Measurements from ENCODE around the gene ADCY5.

Gene ADCY5

DNA sequence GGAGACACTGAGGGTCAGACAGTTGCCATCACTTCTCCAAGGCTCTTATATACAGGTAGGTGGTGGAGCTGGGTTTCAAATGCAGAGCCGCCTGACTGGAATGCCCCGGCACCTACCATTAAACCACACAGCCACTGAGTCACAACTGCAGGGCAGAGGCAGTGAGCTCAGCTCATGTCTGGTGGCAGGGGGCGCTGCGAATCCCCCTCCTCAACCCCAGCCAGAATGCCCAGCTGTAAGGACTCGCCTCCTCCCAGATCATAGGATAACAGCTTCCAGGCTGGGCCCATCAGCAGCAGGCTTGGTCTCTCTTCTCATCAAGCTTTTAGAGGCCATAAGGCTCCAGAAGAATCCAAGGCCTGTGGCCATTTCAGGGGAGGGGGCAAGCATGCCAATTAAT is 26.4 kb downstream of the ADCY5 start:
- no peak overlapping the region for H3K4me3 ChIP-seq (ENCODE audit: low read length)
- TF ChIP-seq, protein P1, sequence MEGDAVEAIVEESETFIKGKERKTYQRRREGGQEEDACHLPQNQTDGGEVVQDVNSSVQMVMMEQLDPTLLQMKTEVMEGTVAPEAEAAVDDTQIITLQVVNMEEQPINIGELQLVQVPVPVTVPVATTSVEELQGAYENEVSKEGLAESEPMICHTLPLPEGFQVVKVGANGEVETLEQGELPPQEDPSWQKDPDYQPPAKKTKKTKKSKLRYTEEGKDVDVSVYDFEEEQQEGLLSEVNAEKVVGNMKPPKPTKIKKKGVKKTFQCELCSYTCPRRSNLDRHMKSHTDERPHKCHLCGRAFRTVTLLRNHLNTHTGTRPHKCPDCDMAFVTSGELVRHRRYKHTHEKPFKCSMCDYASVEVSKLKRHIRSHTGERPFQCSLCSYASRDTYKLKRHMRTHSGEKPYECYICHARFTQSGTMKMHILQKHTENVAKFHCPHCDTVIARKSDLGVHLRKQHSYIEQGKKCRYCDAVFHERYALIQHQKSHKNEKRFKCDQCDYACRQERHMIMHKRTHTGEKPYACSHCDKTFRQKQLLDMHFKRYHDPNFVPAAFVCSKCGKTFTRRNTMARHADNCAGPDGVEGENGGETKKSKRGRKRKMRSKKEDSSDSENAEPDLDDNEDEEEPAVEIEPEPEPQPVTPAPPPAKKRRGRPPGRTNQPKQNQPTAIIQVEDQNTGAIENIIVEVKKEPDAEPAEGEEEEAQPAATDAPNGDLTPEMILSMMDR (conservative IDR thresholded peaks at IDR 0.05; ENCODE audit: low read depth, low read length) = no peak
- DNase-seq (ENCODE audit: low read depth) = no peak

DNA sequence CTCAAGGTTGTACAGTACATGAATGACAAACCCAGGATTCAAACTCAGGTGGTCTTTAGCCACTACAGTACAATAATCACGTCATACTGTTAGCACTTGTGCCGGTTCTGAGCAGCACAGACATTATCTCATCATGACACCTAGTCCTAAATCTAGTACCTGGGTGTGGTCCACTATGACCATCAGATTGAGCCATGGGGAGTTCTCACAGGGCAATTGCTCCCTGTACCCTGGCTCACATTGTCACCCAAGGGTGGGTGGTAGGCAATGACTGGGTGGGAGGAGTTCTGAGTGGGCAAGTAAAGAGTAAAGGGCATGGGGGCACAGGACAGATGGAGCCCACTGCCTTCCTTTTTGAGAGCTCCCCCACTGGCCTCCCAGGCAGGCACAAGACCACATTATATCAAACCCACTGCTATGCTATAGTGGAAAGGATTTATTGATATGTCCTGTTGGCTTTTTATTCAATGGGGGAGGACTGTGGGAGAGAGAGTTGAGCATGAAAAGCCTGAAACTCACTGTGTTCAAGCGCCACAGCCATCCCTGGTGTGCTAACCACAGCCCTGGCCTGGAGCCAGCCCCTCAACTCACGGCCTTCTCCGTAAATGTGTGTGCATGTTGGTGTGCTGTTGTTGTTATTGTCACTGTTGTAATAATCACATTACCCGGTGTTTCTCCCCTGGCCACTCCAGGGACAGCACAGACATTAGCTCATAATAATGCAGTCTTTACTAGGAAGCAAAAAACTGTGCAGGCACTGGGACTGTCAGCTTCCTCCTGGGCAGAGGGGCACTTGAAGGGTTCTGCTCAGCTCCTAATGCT is 27.3 kb downstream of the ADCY5 start:
- no peak overlapping the region for H3K4me3 ChIP-seq (ENCODE audit: low read length)
- TF ChIP-seq, protein P1 (conservative IDR thresholded peaks at IDR 0.05; ENCODE audit: low read depth, low read length) = no peak
- DNase-seq (ENCODE audit: low read depth) = peak; percentile 6

DNA sequence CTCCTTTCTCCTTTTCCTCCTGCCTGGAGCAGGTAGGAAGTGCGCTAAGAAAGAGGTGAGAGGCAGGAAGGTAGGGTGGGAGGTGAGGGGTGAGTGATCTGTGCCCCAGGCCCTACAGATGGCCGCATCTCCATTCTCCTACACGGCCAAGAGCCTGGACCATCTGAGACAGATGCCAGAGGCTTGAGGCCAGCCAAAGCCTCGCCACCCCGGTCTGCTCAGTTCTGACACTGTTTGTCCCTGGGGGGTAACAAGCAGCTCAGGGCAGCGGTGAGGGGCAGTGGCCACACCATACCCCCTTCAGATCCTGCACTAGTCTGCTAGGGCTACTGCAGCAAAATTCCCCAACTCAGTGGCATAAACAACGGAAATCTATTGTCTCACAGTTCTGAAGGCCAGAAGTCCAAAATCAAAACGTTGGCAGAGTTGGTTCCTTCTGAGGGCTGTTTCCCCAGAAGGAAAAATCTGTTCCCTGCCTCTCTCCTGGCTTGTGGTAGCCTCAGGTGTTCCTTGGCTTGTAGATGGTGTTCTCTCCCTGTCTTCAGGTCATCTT is 28.4 kb downstream of the ADCY5 start:
- no peak overlapping the region for H3K4me3 ChIP-seq (ENCODE audit: low read length)
- DNase-seq (ENCODE audit: low read depth) = no peak
- TF ChIP-seq, protein P1 (conservative IDR thresholded peaks at IDR 0.05; ENCODE audit: low read depth, low read length) = no peak

DNA sequence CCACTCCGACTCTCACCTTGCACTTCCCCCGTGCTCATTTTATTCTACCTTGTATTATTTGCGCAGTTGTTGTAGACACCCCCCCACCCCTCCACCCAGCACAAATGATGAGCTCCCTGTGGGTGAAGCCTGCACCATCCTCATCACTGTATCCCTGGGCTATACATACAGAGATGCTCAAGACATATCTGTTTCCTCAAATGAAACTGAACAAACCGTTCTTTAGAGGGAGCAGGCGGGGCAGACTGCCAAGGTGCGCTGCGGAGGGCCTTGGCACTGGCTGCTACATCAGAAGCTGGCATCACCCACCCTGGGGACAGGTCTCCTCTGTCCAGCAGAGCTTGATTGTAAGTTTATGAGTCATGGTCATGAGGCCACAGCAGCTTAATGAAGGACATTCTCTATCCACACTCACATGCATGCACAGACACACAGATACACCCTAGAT is 29.0 kb downstream of the ADCY5 start:
- TF ChIP-seq, protein P1 (conservative IDR thresholded peaks at IDR 0.05; ENCODE audit: low read depth, low read length) = no peak
- peak; percentile 45 for DNase-seq (ENCODE audit: low read depth)
- no peak overlapping the region for H3K4me3 ChIP-seq (ENCODE audit: low read length)

DNA sequence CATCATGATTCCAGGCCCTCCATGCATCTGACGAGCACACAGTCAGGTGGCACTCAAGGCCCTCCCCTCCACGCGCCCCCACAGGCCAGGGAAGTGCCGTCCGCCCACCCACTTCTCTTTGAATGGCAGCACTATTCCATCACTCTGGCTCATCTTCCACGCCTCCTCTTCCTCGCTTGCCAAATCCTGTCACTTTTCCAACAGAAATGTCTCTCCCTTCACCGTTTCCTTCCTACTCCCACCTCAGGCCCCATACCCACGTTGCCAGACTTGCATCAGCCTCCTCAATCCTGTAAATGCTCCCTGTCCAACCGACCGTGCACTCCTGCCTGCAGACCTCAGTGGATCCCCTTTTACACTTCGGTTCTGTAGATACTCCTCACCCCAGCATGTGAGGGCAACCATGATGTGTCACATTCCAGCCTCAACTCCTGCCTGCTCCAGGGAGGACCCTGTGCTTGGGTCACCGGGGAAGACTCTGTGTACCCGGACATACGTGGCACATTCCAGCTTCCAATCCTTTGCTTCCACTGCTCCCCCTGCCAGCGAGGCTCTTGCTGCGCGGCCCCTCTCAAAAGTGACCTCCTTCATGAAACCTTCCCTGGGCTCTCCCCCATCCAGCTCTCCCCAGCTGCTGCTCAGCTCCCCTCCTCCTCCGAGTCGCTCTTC is 29.6 kb downstream of the ADCY5 start:
- no peak overlapping the region for H3K4me3 ChIP-seq (ENCODE audit: low read length)
- no peak for DNase-seq (ENCODE audit: low read depth)
- TF ChIP-seq, protein P1 (conservative IDR thresholded peaks at IDR 0.05; ENCODE audit: low read depth, low read length) = no peak

DNA sequence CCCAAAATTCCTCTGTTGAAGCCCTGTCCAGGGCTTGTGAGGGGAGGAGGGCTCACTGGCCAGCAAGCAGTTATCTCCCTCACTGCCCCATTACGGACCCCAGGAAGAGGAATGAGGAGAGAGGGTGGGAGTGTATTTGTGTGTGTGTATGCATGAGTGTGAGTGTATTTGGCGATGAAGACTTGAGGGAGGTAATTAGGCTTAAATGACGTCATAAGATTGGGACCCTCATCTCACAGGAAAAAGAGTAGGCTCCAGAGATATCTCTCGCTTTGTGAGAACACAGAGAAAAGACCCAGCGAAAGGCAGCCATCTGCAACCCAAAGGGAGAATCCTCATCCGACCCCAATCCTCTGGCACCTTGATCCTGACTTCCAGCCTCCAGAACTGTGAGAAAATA is 32.2 kb downstream of the ADCY5 start:
- no peak overlapping the region for H3K4me3 ChIP-seq (ENCODE audit: low read length)
- no peak for DNase-seq (ENCODE audit: low read depth)
- TF ChIP-seq, protein P1 (conservative IDR thresholded peaks at IDR 0.05; ENCODE audit: low read depth, low read length) = no peak
